IPS-15b (cell line): Measurements from ENCODE around the gene SGIP1.
"Not testable (repeated sequence)": the region's sequence is repeated elsewhere in the genome, so short reads cannot be mapped to it uniquely, and the experiment has no call there.

Experiments used
- H3K27me3 ChIP-seq: one replicate; pipeline ENCODE4 v1.6.1; 2013; ENCODE audit warnings: low read length; ENCODE audit not compliant: control insufficient read depth, insufficient read depth
- H3K36me3 ChIP-seq: one replicate; pipeline ENCODE4 v1.6.1; 2013; ENCODE audit warnings: low read length; ENCODE audit not compliant: control insufficient read depth, insufficient read depth
- H3K4me1 ChIP-seq: one replicate; pipeline ENCODE4 v1.6.1; 2013; ENCODE audit warnings: mild to moderate bottlenecking, low read length; ENCODE audit not compliant: control insufficient read depth, insufficient read depth
- H3K4me3 ChIP-seq: one replicate; pipeline ENCODE4 v1.5.1; 2013; ENCODE audit warnings: low read depth, low read length
- H3K9ac ChIP-seq: one replicate; pipeline ENCODE4 v1.6.1; 2013; ENCODE audit warnings: low read depth, mild to moderate bottlenecking, low read length
- H3K9me3 ChIP-seq: one replicate; pipeline ENCODE4 v1.6.1; 2013; ENCODE audit warnings: mild to moderate bottlenecking, low read length; ENCODE audit not compliant: control insufficient read depth, insufficient read depth

SGIP1 gene

GRCh38 chr1:66725885-66726665, 192.1 kb downstream of the SGIP1 start:
- Histone ChIP-seq H3K9ac (no peak overlapping the region), H3K4me3 (no peak overlapping the region), H3K4me1 (peaks cover 5% of the 10 kb centered on the region), H3K27me3 (no peaks in the 10 kb centered on the region), H3K9me3 (no peaks in the 10 kb centered on the region), H3K36me3 (no peaks in the 10 kb centered on the region)

GRCh38 chr1:66728021-66728420, 194.1 kb downstream of the SGIP1 start:
- Histone ChIP-seq H3K9ac (no peak overlapping the region), H3K4me3 (no peak overlapping the region), H3K4me1 (peaks cover 6% of the 10 kb centered on the region), H3K27me3 (no peaks in the 10 kb centered on the region), H3K36me3 (no peaks in the 10 kb centered on the region), H3K9me3 (no peaks in the 10 kb centered on the region)

GRCh38 chr1:66728716-66729115, 194.8 kb downstream of the SGIP1 start:
- not testable (repeated sequence) for H3K4me1 ChIP-seq, H3K4me3 ChIP-seq, H3K9me3 ChIP-seq, H3K9ac ChIP-seq, H3K27me3 ChIP-seq, H3K36me3 ChIP-seq

DNA sequence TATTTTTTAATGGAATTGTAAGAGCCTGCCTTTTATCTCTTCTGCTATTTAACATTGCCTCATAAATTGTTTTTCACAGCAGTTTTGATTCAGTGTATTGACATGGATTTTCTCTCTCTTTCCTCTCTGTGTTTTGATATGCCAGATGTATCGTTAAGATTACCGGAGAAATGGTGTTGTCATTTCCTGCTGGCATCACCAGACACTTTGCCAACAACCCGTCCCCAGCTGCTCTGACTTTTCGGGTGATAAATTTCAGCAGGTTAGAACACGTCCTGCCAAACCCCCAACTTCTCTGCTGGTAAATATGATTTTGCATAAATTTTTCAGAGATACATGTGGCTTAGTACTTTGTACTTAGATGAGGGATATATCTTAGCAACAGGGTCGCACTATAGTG, 195.2 kb downstream of the SGIP1 start:
- no peaks in the 10 kb centered on the region for H3K36me3 ChIP-seq
- H3K9ac ChIP-seq, result no peak overlapping the region
- H3K4me1 ChIP-seq, result peaks cover 6% of the 10 kb centered on the region
- H3K9me3 ChIP-seq, result no peaks in the 10 kb centered on the region
- no peaks in the 10 kb centered on the region for H3K27me3 ChIP-seq
- H3K4me3 ChIP-seq, result no peak overlapping the region

GRCh38 chr1:66729523-66729922, 195.6 kb downstream of the SGIP1 start:
- H3K9me3 ChIP-seq, result no peaks in the 10 kb centered on the region
- H3K27me3 ChIP-seq, result no peaks in the 10 kb centered on the region
- no peak overlapping the region for H3K4me3 ChIP-seq
- H3K36me3 ChIP-seq, result no peaks in the 10 kb centered on the region
- peaks cover 6% of the 10 kb centered on the region for H3K4me1 ChIP-seq
- H3K9ac ChIP-seq, result no peak overlapping the region

DNA sequence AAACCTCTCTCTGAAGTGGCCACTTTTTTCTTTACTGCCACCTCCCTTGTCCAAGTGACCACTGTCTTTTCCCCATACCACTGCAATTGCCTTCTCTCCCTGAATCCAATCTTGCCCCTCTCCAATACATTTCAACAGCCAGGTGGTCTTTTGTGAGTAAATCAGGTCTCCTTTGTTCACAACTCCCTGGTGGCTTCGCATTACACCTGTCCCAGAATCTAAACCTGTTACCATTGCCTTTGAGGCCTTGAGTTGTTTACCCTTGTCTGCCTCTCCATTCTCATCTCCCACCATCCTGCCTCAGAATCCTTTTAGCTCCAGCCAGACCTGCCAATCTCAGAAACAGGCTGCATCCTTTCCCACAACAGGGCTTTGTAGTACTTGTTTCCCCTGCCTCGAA, 196.5 kb downstream of the SGIP1 start:
- no peaks in the 10 kb centered on the region for H3K9me3 ChIP-seq
- H3K4me3 ChIP-seq, result no peak overlapping the region
- H3K36me3 ChIP-seq, result no peaks in the 10 kb centered on the region
- no peak overlapping the region for H3K9ac ChIP-seq
- no peaks in the 10 kb centered on the region for H3K27me3 ChIP-seq
- peaks cover 6% of the 10 kb centered on the region for H3K4me1 ChIP-seq

DNA sequence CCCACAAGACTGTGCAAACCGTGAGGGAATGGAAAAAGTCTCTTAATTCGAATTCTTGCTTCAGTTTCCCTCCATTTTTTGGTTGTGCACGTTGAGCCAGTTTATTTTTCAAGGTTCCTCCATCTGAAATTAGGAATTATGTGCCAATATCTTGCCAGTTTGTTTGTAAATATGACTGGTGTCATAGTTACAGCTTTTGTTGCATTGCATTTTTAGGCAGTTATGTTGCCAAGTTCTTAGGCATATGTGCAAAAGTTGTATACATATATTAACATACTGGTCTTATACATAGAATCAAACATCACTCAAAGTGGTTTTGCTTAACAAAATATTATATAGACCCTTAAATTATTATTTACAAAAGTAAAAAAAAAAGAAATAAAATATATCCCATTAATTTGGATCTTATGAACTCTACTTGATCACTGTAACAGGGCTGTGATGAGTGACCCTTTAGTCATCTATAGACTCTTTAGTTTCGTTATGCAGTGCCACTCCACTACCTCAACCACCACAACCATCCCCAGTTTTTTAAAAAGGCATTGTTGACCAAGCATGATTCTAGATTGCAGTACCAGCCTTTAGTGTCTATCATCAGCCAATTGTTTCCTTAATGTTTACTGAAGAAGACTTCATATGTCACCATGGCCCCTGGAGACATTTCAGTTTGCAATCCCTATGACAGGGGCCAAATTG, 197.4 kb downstream of the SGIP1 start:
- no peaks in the 10 kb centered on the region for H3K27me3 ChIP-seq
- no peak overlapping the region for H3K9ac ChIP-seq
- no peaks in the 10 kb centered on the region for H3K36me3 ChIP-seq
- H3K4me1 ChIP-seq, result peaks cover 6% of the 10 kb centered on the region
- H3K9me3 ChIP-seq, result no peaks in the 10 kb centered on the region
- no peak overlapping the region for H3K4me3 ChIP-seq

- no peaks in the 10 kb centered on the region for H3K27me3 ChIP-seq
- peaks cover 6% of the 10 kb centered on the region for H3K4me1 ChIP-seq
- H3K9ac ChIP-seq, result no peak overlapping the region
- no peaks in the 10 kb centered on the region for H3K36me3 ChIP-seq
- no peaks in the 10 kb centered on the region for H3K9me3 ChIP-seq
- no peak overlapping the region for H3K4me3 ChIP-seq
Measured at GRCh38 chr1:66732407-66733166, 198.6 kb downstream of the SGIP1 start.

GRCh38 chr1:66733348-66734017, 199.5 kb downstream of the SGIP1 start:
- no peak overlapping the region for H3K9ac ChIP-seq
- H3K9me3 ChIP-seq, result no peaks in the 10 kb centered on the region
- no peak overlapping the region for H3K4me3 ChIP-seq
- H3K36me3 ChIP-seq, result no peaks in the 10 kb centered on the region
- peaks cover 6% of the 10 kb centered on the region for H3K4me1 ChIP-seq
- no peaks in the 10 kb centered on the region for H3K27me3 ChIP-seq

- H3K4me1 ChIP-seq, H3K27me3 ChIP-seq, H3K9ac ChIP-seq, H3K9me3 ChIP-seq, H3K36me3 ChIP-seq, H3K4me3 ChIP-seq: not testable (repeated sequence)
Measured at GRCh38 chr1:66734531-66734930, 200.6 kb downstream of the SGIP1 start.

DNA sequence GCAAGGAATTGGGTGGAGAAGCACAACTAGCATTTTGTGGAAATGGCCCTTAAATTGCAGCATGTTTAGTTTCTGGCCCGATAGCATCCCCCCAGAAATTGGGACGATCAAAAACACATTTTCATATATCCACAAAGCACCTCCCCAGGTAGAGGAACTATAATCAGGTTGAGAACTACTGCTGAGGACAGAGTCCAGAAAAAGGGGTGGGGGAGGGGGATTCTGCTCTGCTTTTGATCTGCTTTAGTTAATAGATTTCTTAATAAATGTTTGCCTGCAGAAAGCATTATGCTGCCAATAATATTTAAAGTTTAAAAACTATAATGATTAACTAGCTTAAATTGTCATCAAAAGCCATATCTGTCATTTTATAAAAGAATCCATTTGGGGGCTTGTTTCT, 203.9 kb downstream of the SGIP1 start:
- Histone ChIP-seq H3K36me3 (no peaks in the 10 kb centered on the region), H3K9me3 (no peaks in the 10 kb centered on the region), H3K4me3 (no peak overlapping the region), H3K27me3 (no peaks in the 10 kb centered on the region), H3K9ac (no peak overlapping the region), H3K4me1 (no peaks in the 10 kb centered on the region)
